GM12878 (cell line): ENCODE measurements around the gene OR9Q1. TPM values are rescaled to one million over a fixed set of nuclear protein-coding genes. Genes with fewer than 3 reads are reported as not detected.

Source experiments
- ATAC-seq: fragments of 200-7000 bp; cut with Tn5 transposase; 3 replicates; pipeline ENCODE4 v1.9.1; 2020; ENCODE audit warnings: mild to moderate bottlenecking, moderate library complexity
- BruUV-seq: library from RNA; stranded (reverse); fragments of 400-500 nt; replicated peaks from 2 replicates; lab custom pipeline; 2021; lab: Mats Ljungman, UMichigan
- CTCF ChIA-PET: fragments of 300-600 bp; sonication (Branson Sonifier 250); formaldehyde crosslinking; extraction: SDS; loops from one replicate; lab custom pipeline; 2021; ENCODE audit warnings: inconsistent platforms; lab: Yijun Ruan, JAX
- POLR2A ChIA-PET: fragments of 350-600 bp; formaldehyde crosslinking; extraction: SDS; loops from one replicate; lab custom pipeline; 2021; ENCODE audit warnings: inconsistent platforms; lab: Charles Lee
- RAD21 ChIA-PET: fragments of 300-600 bp; sonication (Branson Sonifier 250); formaldehyde crosslinking; loops from one replicate; lab custom pipeline; 2023; ENCODE audit warnings: antibody characterized with exemption; ENCODE audit not compliant: unreplicated experiment; lab: Charles Lee
- SMC1A ChIA-PET: fragments of 300-600 bp; sonication (Branson Sonifier 250); formaldehyde crosslinking; loops from one replicate; lab custom pipeline; 2023; ENCODE audit not compliant: unreplicated experiment, uncharacterized antibody; lab: Charles Lee
- DNase-seq: peaks from one replicate; pipeline ENCODE4 v3.0.0-alpha.2; 2011; ENCODE audit warnings: low read depth, low spot score
- FAIRE-seq: peaks from 3 replicates; lab custom pipeline; 2011; peaks lifted over from hg19 to GRCh38; lab: Jason Lieb, UNC
- H2AFZ ChIP-seq: 2 replicates; pipeline ENCODE4 v1.6.0; 2011; ENCODE audit warnings: low read depth, low read length, control low read depth; ENCODE audit not compliant: control insufficient read depth
- H3K27ac ChIP-seq: 2 replicates; pipeline ENCODE4 v1.5.1; 2011; ENCODE audit warnings: control low read depth; ENCODE audit not compliant: control insufficient read depth, insufficient read depth
- H3K27me3 ChIP-seq, 2 experiments: replicated peaks in 1 of 2; 2 replicates each; pipeline versions ENCODE4 v1.6.0 to v1.6.1; 2011; ENCODE audit warnings: low read length in 1 of 2; ENCODE audit not compliant: control insufficient read depth in 2 of 2, insufficient read depth in 2 of 2
- H3K36me3 ChIP-seq, 2 experiments: 2 replicates each; pipeline ENCODE4 v1.5.1; 2011; ENCODE audit warnings: low read length in 1 of 2; ENCODE audit not compliant: control insufficient read depth in 2 of 2, insufficient read depth in 2 of 2
- H3K4me1 ChIP-seq: 2 replicates; pipeline ENCODE4 v1.6.1; 2011; ENCODE audit warnings: mild to moderate bottlenecking, low read length, moderate library complexity, mixed read lengths; ENCODE audit not compliant: control insufficient read depth, insufficient read depth
- H3K4me2 ChIP-seq: 2 replicates; pipeline ENCODE4 v1.6.0; 2011; ENCODE audit warnings: control low read depth; ENCODE audit not compliant: control insufficient read depth, insufficient read depth
- H3K4me3 ChIP-seq: fragments of 200-600 bp; sonication (generic); 2 replicates; pipeline ENCODE4 v1.5.1; 2016
- H3K79me2 ChIP-seq: 2 replicates; pipeline ENCODE4 v1.6.0; 2011; ENCODE audit warnings: low read length; ENCODE audit not compliant: control insufficient read depth, insufficient read depth
- H3K9ac ChIP-seq: 2 replicates; pipeline ENCODE4 v1.8.0; 2011; ENCODE audit warnings: low read length, control low read depth, mixed read lengths; ENCODE audit not compliant: control insufficient read depth, insufficient read depth
- H3K9me3 ChIP-seq: replicated peaks from 3 replicates; pipeline ENCODE4 v1.5.1; 2011; ENCODE audit warnings: mild to moderate bottlenecking, low read length; ENCODE audit not compliant: control insufficient read depth, insufficient read depth
- H4K20me1 ChIP-seq: 2 replicates; pipeline ENCODE4 v1.6.0; 2011; ENCODE audit not compliant: control insufficient read depth, insufficient read depth
- BACH1 ChIP-seq: fragments of 450-650 bp; IDR thresholded peaks from 2 replicates; pipeline ENCODE4 v1.6.1; 2017; ENCODE audit warnings: mild to moderate bottlenecking, borderline replicate concordance
- HSF1 ChIP-seq: fragments of 150-350 bp; IDR thresholded peaks from 2 replicates; pipeline ENCODE4 v1.6.1; 2014; ENCODE audit warnings: mild to moderate bottlenecking, low read depth, low read length
- MXI1 ChIP-seq: fragments of 150-350 bp; IDR thresholded peaks from 2 replicates; pipeline ENCODE4 v1.6.1; 2011; ENCODE audit warnings: low read depth, mild to moderate bottlenecking, inconsistent platforms, low read length, improper control_type of control experiment
- NFYB ChIP-seq: IDR thresholded peaks from 2 replicates; pipeline ENCODE4 v1.6.1; 2011; ENCODE audit warnings: low read depth, mild to moderate bottlenecking, low read length, improper control_type of control experiment, moderate library complexity; ENCODE audit not compliant: insufficient read depth
- POLR2AphosphoS2 ChIP-seq: IDR thresholded peaks from 2 replicates; pipeline ENCODE4 v1.6.1; 2011; ENCODE audit warnings: low read depth, mild to moderate bottlenecking, low read length, improper control_type of control experiment, moderate library complexity
- POU2F2 ChIP-seq: IDR thresholded peaks from 3 replicates; pipeline ENCODE4 v1.6.1; 2011; ENCODE audit warnings: low read depth, mild to moderate bottlenecking, low read length, borderline replicate concordance
- SIN3A ChIP-seq: IDR thresholded peaks from 2 replicates; pipeline ENCODE4 v1.6.1; 2012; ENCODE audit warnings: low read depth, low read length, improper control_type of control experiment
- SP1 ChIP-seq: IDR thresholded peaks from one replicate; pipeline ENCODE4 v1.6.1; 2011; ENCODE audit warnings: low read depth, low read length
- STAT1 ChIP-seq: fragments of 450-650 bp; conservative IDR thresholded peaks from 2 replicates; pipeline ENCODE4 v1.6.1; 2014; ENCODE audit warnings: antibody characterized with exemption, mild to moderate bottlenecking
- USF2 ChIP-seq: IDR thresholded peaks from 2 replicates; pipeline ENCODE4 v1.6.1; 2011; ENCODE audit warnings: low read depth, low read length, improper control_type of control experiment, borderline replicate concordance
- ZNF217 ChIP-seq: fragments of 450-650 bp; IDR thresholded peaks from 2 replicates; pipeline ENCODE4 v1.6.1; 2017; ENCODE audit warnings: antibody characterized with exemption, mild to moderate bottlenecking
- ZZZ3 ChIP-seq: IDR thresholded peaks from 2 replicates; pipeline ENCODE4 v1.6.1; 2011; ENCODE audit warnings: low read depth; ENCODE audit not compliant: control insufficient read depth, insufficient read length
- WGBS: methylation state at CpG from one replicate; pipeline ENCODE4 v1.1.6; 2016; ENCODE audit warnings: low lambda C conversion rate; ENCODE audit not compliant: insufficient replicate concordance, insufficient coverage; ENCODE audit errors: missing lambda C conversion rate; 5-methylcytosine and 5-hydroxymethylcytosine counted together
- in situ Hi-C: fragments of 300-500 bp; cut with MboI; formaldehyde crosslinking; loops from 9 replicates; pipeline ENCODE4 v1.14.3; 2018; ENCODE audit warnings: mixed read lengths
- intact Hi-C: fragments of 100-400 bp; cut with micrococcal nuclease; formaldehyde crosslinking; loops from one replicate; pipeline ENCODE4 v1.14.2; 2022; ENCODE audit not compliant: unreplicated experiment
- polyA plus RNA-seq, 11 experiments: library from polyadenylated mRNA; depleted of rRNA in 4 of 11; unstranded in 6 of 11; stranded (reverse) in 5 of 11; fragments of >200 nt; fragmentation: Nextera tagmentation in 4 of 11; fragmentation: Illumina TruSeq in 1 of 11; extraction: Ambion mirVana in 4 of 11; extraction: Trizol in 1 of 11; gene quantifications; 1 replicate in 1 of 11; 2 replicates in 10 of 11; pipeline versions ENCODE4 v1.2.1 to v1.2.3, GENCODE V29; 2011 to 2016; ENCODE audit warnings: inconsistent platforms in 2 of 11, missing spikeins in 2 of 11, low read depth in 1 of 11
- total RNA-seq, 4 experiments: library from RNA; depleted of rRNA in 3 of 4; stranded (reverse); fragments of >200 nt in 3 of 4; fragmentation: Illumina TruSeq in 1 of 4; extraction: Trizol in 1 of 4; gene quantifications; 2 replicates each; pipeline versions ENCODE4 v1.2.1 to v1.2.3, GENCODE V29; 2013 to 2021

The OR9Q1 gene
- total and polyA plus RNA-seq, 10 of the 15 experiments (the other 5 are each of a cell fraction or from before 2014, with no cell fraction given), result not detected

GRCh38 chr11:58177409-58178054 lies 153.9 kb downstream of the OR9Q1 start:
- no peak for FAIRE-seq
- H2AFZ ChIP-seq, result no peak overlapping the region
- ChIA-PET CTCF (no interaction called here), SMC1A (interaction anchor here (0.6 kb wide), 1 partner anchor 471 kb away, joined by 3 read pairs; no protein-coding TSS in a partner anchor), POLR2A (no interaction called here), RAD21 (no interaction called here)
- intact Hi-C loops (no loop called here), in situ Hi-C loops (no loop called here)
- H3K27me3 ChIP-seq, result no peaks in the 10 kb centered on the region; a peak in 1 of 4 replicates
- 4% methylated on average over 5 of the region's 5 CpGs for WGBS
- DNase-seq, result no peak
- no peaks in the 10 kb centered on the region for H3K9me3 ChIP-seq
- H3K79me2 ChIP-seq, result no peaks in the 10 kb centered on the region
- no peaks in the 10 kb centered on the region for H4K20me1 ChIP-seq
- ATAC-seq, result no peak
- H3K4me3 ChIP-seq, result no peak overlapping the region
- no peak for TF ChIP-seq ZNF217
- no peak for TF ChIP-seq POLR2AphosphoS2
- TF ChIP-seq SIN3A, result no peak
- H3K9ac ChIP-seq, result no peak overlapping the region
- no peak overlapping the region for H3K4me2 ChIP-seq
- no TSS peak for BruUV-seq
- no peak overlapping the region for H3K27ac ChIP-seq
- no peaks in the 10 kb centered on the region for H3K36me3 ChIP-seq
- no peaks in the 10 kb centered on the region for H3K4me1 ChIP-seq

- CTCF ChIA-PET, result no interaction called here
- ATAC-seq, result no peak
- BruUV-seq, result no TSS peak
- SMC1A ChIA-PET, result no interaction called here
- in situ Hi-C loops (no loop called here), intact Hi-C loops (no loop called here)
- no peaks in the 10 kb centered on the region for H3K4me1 ChIP-seq
- no peak overlapping the region for H3K9ac ChIP-seq
- 29% methylated on average over 6 of the region's 6 CpGs for WGBS
- TF ChIP-seq STAT1 (no peak), POU2F2 (no peak), BACH1 (no peak), HSF1 (no peak), USF2 (no peak), SP1 (no peak), ZZZ3 (no peak), NFYB (no peak), MXI1 (no peak)
- DNase-seq, result no peak
- no peak overlapping the region for H3K27ac ChIP-seq
- no peak for FAIRE-seq
- H4K20me1 ChIP-seq, result no peaks in the 10 kb centered on the region
- no peak overlapping the region for H2AFZ ChIP-seq
- H3K79me2 ChIP-seq, result no peaks in the 10 kb centered on the region
- H3K9me3 ChIP-seq, result no peaks in the 10 kb centered on the region
- H3K27me3 ChIP-seq, result no peaks in the 10 kb centered on the region; a peak in 1 of 4 replicates
- POLR2A ChIA-PET, result no interaction called here
- H3K4me3 ChIP-seq, result no peak overlapping the region
- RAD21 ChIA-PET, result no interaction called here
- no peak overlapping the region for H3K4me2 ChIP-seq
- no peaks in the 10 kb centered on the region for H3K36me3 ChIP-seq
Observed at GRCh38 chr11:58178444-58178843, 154.8 kb downstream of the OR9Q1 start.
